Mesenchymal stem cell (in vitro differentiated cells and primary cell): ENCODE results near the gene SLC35F3.
"Not testable (repeated sequence)": the region's sequence is repeated elsewhere in the genome, so short reads cannot be mapped to it uniquely, and the experiment has no call there.

Experiments used
- DNase-seq: peaks from one replicate; pipeline ENCODE4 v3.0.0-alpha.2; 2013
- H2AFZ ChIP-seq: one replicate; pipeline ENCODE4 v1.6.1; 2013; ENCODE audit warnings: low read depth, mild to moderate bottlenecking, control low read depth, inconsistent platforms, low read length, moderate library complexity
- H2AK5ac ChIP-seq: 2 replicates; pipeline ENCODE4 v1.6.1; 2013; ENCODE audit warnings: low read length, moderate library complexity, mild to moderate bottlenecking, inconsistent platforms; ENCODE audit not compliant: severe bottlenecking
- H2BK120ac ChIP-seq: one replicate; pipeline ENCODE4 v1.6.1; 2013; ENCODE audit warnings: low read depth, mild to moderate bottlenecking, inconsistent platforms, low read length, moderate library complexity
- H2BK12ac ChIP-seq, 2 experiments: one replicate each; pipeline ENCODE4 v1.6.1; 2013; ENCODE audit warnings: inconsistent platforms in 2 of 2, low read length in 2 of 2, mild to moderate bottlenecking in 2 of 2, moderate library complexity in 2 of 2, control low read depth in 1 of 2
- H2BK15ac ChIP-seq: one replicate; pipeline ENCODE4 v1.6.1; 2013; ENCODE audit warnings: mild to moderate bottlenecking, low read depth, inconsistent platforms; ENCODE audit not compliant: poor library complexity, severe bottlenecking
- H2BK5ac ChIP-seq: 2 replicates; pipeline ENCODE4 v1.6.1; 2013; ENCODE audit warnings: low read depth, mild to moderate bottlenecking, low read length, control low read depth, inconsistent platforms; ENCODE audit not compliant: poor library complexity, severe bottlenecking
- H3K14ac ChIP-seq, 2 experiments: one replicate each; pipeline ENCODE4 v1.6.1; 2013; ENCODE audit warnings: inconsistent platforms in 2 of 2, low read length in 2 of 2, control low read depth in 1 of 2, mild to moderate bottlenecking in 1 of 2, moderate library complexity in 1 of 2
- H3K18ac ChIP-seq, 2 experiments: one replicate each; pipeline ENCODE4 v1.6.1; 2013; ENCODE audit warnings: inconsistent platforms in 2 of 2, low read length in 2 of 2, control low read depth in 1 of 2, low read depth in 1 of 2, mild to moderate bottlenecking in 1 of 2
- H3K23ac ChIP-seq, 2 experiments: one replicate each; pipeline ENCODE4 v1.6.1; 2013; ENCODE audit warnings: inconsistent platforms in 2 of 2, low read length in 2 of 2, mild to moderate bottlenecking in 2 of 2, moderate library complexity in 2 of 2, control low read depth in 1 of 2
- H3K27ac ChIP-seq: 2 replicates; pipeline ENCODE4 v1.5.1; 2013; ENCODE audit warnings: mild to moderate bottlenecking, moderate library complexity, low read length, control low read depth, inconsistent platforms; ENCODE audit not compliant: poor library complexity, severe bottlenecking
- H3K27me3 ChIP-seq, 2 experiments: 2 replicates each; pipeline versions ENCODE4 v1.6.1 to v1.7.0; 2013; ENCODE audit warnings: low read length in 2 of 2, mild to moderate bottlenecking in 2 of 2, moderate library complexity in 2 of 2, control low read depth in 1 of 2, inconsistent platforms in 1 of 2; ENCODE audit not compliant: control insufficient read depth in 1 of 2, insufficient read depth in 1 of 2
- H3K36me3 ChIP-seq, 2 experiments: 2 replicates each; pipeline versions ENCODE4 v1.6.1 to v1.7.0; 2013; ENCODE audit warnings: low read length in 2 of 2, control low read depth in 1 of 2, inconsistent platforms in 1 of 2, low read depth in 1 of 2, mild to moderate bottlenecking in 1 of 2; ENCODE audit not compliant: insufficient read depth in 2 of 2, control insufficient read depth in 1 of 2
- H3K4ac ChIP-seq, 2 experiments: one replicate each; pipeline ENCODE4 v1.6.1; 2013; ENCODE audit warnings: inconsistent platforms in 2 of 2, low read length in 2 of 2, mild to moderate bottlenecking in 2 of 2, moderate library complexity in 2 of 2, control low read depth in 1 of 2, low read depth in 1 of 2
- H3K4me1 ChIP-seq: 2 replicates; pipeline ENCODE4 v1.6.1; 2013; ENCODE audit warnings: low read depth, low read length, control low read depth; ENCODE audit not compliant: control insufficient read depth, insufficient read depth
- H3K4me2 ChIP-seq: 2 replicates; pipeline ENCODE4 v1.6.1; 2013; ENCODE audit warnings: low read length, mild to moderate bottlenecking, inconsistent platforms; ENCODE audit not compliant: poor library complexity, severe bottlenecking
- H3K4me3 ChIP-seq, 2 experiments: 2 replicates each; pipeline versions ENCODE4 v1.5.1 to v1.7.0; 2013; ENCODE audit warnings: low read length in 2 of 2, mild to moderate bottlenecking in 2 of 2, control low read depth in 1 of 2, low read depth in 1 of 2; ENCODE audit not compliant: insufficient read depth in 1 of 2
- H3K79me1 ChIP-seq: replicated peaks from 2 replicates; pipeline ENCODE4 v1.6.1; 2013; ENCODE audit warnings: mild to moderate bottlenecking, control low read depth, low read length, inconsistent platforms; ENCODE audit not compliant: poor library complexity, severe bottlenecking
- H3K9ac ChIP-seq: 2 replicates; pipeline ENCODE4 v1.7.0; 2013; ENCODE audit warnings: mild to moderate bottlenecking, low read length, moderate library complexity
- H3K9me3 ChIP-seq: 2 replicates; pipeline ENCODE4 v1.7.0; 2013; ENCODE audit warnings: mild to moderate bottlenecking, low read length; ENCODE audit not compliant: control insufficient read depth
- H4K8ac ChIP-seq: one replicate; pipeline ENCODE4 v1.6.1; 2013; ENCODE audit warnings: inconsistent platforms, mild to moderate bottlenecking, low read length, moderate library complexity
- H4K91ac ChIP-seq: one replicate; pipeline ENCODE4 v1.6.1; 2013; ENCODE audit warnings: mild to moderate bottlenecking, low read length, inconsistent platforms
- WGBS: methylation state at CpG from one replicate; pipeline ENCODE4 v1.1.7; 2013; ENCODE audit warnings: mixed read lengths; 5-methylcytosine and 5-hydroxymethylcytosine counted together

The SLC35F3 gene

DNA sequence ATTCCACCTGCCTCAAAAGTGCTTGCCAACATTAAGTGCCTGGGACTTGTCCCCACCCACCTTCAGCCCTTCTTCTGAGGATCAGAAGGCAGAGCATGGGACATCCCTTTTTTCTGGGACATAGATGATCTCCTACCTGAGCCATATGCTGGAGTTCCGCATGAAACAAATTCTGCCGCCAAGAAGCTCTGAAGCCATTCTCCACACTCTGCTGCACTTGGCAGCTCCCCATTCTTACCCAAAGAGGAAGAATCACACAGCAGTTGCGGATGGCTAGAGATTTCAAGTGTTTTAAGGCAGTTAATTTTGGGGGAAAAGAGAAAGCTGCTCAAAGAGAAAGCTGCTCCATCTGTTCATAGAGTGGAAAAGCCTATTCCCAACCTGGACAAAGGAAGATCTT, 271.5 kb downstream of the SLC35F3 start:
- Histone ChIP-seq H3K27me3 (peaks cover 0 to 6% of the 10 kb centered on the region in 2 experiments), H3K18ac (no peak overlapping the region), H3K9me3 (no peaks in the 10 kb centered on the region), H2AFZ (no peak overlapping the region), H3K14ac (no peak overlapping the region), H2BK12ac (no peak overlapping the region), H2BK120ac (no peak overlapping the region), H4K91ac (no peak overlapping the region), H3K79me1 (no peaks in the 10 kb centered on the region), H3K36me3 (no peaks in the 10 kb centered on the region), H4K8ac (no peak overlapping the region), H3K4ac (no peak overlapping the region), H3K23ac (no peak overlapping the region), H2AK5ac (no peak overlapping the region), H2BK5ac (no peak overlapping the region), H3K4me3 (no peak overlapping the region), H3K4me1 (no peaks in the 10 kb centered on the region), H3K9ac (no peak overlapping the region), H3K27ac (no peak overlapping the region), H2BK15ac (no peak overlapping the region), H3K4me2 (no peak overlapping the region)
- 89% methylated on average over 3 of the region's 3 CpGs for WGBS
- no peak for DNase-seq

GRCh38 chr1:234176847-234177246, 272.4 kb downstream of the SLC35F3 start:
- H3K4me2 ChIP-seq, H4K8ac ChIP-seq, H3K4me3 ChIP-seq, H2BK120ac ChIP-seq, DNase-seq, H2BK15ac ChIP-seq, H2BK12ac ChIP-seq, H3K36me3 ChIP-seq, H3K27ac ChIP-seq, H3K9ac ChIP-seq, H3K23ac ChIP-seq, H3K4me1 ChIP-seq, H4K91ac ChIP-seq, H3K27me3 ChIP-seq, H3K18ac ChIP-seq, H3K14ac ChIP-seq, H2BK5ac ChIP-seq, H2AFZ ChIP-seq, H3K9me3 ChIP-seq, H3K4ac ChIP-seq, H2AK5ac ChIP-seq, H3K79me1 ChIP-seq: not testable (repeated sequence)
- 40% methylated on average over 1 of the region's 2 CpGs for WGBS

GRCh38 chr1:234185438-234185837, 281.0 kb downstream of the SLC35F3 start:
- Histone ChIP-seq H3K4ac (no peak overlapping the region), H4K91ac (no peak overlapping the region), H3K14ac (no peak overlapping the region), H3K4me1 (no peaks in the 10 kb centered on the region), H3K36me3 (no peaks in the 10 kb centered on the region), H2AK5ac (no peak overlapping the region), H3K18ac (no peak overlapping the region), H3K27me3 (no peaks in the 10 kb centered on the region), H2BK12ac (no peak overlapping the region), H3K9me3 (no peaks in the 10 kb centered on the region), H4K8ac (no peak overlapping the region), H2BK15ac (no peak overlapping the region), H3K9ac (no peak overlapping the region), H2AFZ (no peak overlapping the region), H2BK5ac (no peak overlapping the region), H3K4me2 (no peak overlapping the region), H3K4me3 (no peak overlapping the region), H3K79me1 (no peaks in the 10 kb centered on the region), H3K27ac (no peak overlapping the region), H3K23ac (no peak overlapping the region), H2BK120ac (no peak overlapping the region)
- DNase-seq: no peak
- WGBS: no CpG with 5 or more reads among the region's 1 CpG

DNA sequence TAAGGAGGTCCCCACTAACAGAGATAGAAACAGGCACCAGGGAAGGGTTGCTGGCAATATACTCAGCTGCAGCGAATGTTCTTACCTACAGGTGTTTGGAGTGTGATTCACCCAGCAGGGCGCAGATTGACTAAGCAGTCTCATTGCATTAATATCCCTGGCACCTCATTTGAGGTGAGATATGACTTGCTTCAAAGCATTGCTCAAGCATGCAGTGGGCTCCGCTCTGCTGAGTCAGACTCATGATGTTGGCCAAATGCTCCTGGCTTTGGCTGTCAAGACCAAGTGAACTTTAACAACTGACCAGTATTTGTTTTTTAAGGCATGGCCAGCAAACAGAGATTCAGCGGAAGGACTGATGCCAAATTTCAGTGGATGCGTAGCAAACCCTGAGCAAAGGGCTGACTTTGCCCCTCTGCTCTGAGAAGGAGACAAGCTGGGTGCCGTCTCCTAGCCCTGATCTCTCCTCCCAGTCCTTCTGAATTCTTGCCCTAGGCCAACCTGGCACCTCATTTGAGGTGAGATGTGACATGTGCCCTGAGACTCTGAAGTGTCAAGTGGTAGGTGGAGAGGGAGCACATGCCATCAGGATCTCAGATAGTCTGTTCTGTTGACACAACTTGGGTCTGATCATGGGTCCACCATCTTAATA, 281.7 kb downstream of the SLC35F3 start:
- Histone ChIP-seq H3K23ac (no peak overlapping the region), H3K9ac (no peak overlapping the region), H2AFZ (no peak overlapping the region), H3K4me1 (no peaks in the 10 kb centered on the region), H3K4me3 (no peak overlapping the region), H3K4me2 (no peak overlapping the region), H2BK15ac (no peak overlapping the region), H4K91ac (no peak overlapping the region), H3K18ac (no peak overlapping the region), H3K9me3 (no peaks in the 10 kb centered on the region), H3K14ac (no peak overlapping the region), H2BK120ac (no peak overlapping the region), H2BK12ac (no peak overlapping the region), H3K36me3 (no peaks in the 10 kb centered on the region), H3K27ac (no peak overlapping the region), H3K27me3 (no peaks in the 10 kb centered on the region), H2BK5ac (no peak overlapping the region), H2AK5ac (no peak overlapping the region), H3K79me1 (no peaks in the 10 kb centered on the region), H3K4ac (no peak overlapping the region), H4K8ac (no peak overlapping the region)
- no peak for DNase-seq
- 82% methylated on average over 5 of the region's 6 CpGs for WGBS
